ENCODE results near the gene PDIA2.
"Not testable (repeated sequence)": the region's sequence is repeated elsewhere in the genome, so short reads cannot be mapped to it uniquely, and the experiment has no call there.

The PDIA2 gene

DNA sequence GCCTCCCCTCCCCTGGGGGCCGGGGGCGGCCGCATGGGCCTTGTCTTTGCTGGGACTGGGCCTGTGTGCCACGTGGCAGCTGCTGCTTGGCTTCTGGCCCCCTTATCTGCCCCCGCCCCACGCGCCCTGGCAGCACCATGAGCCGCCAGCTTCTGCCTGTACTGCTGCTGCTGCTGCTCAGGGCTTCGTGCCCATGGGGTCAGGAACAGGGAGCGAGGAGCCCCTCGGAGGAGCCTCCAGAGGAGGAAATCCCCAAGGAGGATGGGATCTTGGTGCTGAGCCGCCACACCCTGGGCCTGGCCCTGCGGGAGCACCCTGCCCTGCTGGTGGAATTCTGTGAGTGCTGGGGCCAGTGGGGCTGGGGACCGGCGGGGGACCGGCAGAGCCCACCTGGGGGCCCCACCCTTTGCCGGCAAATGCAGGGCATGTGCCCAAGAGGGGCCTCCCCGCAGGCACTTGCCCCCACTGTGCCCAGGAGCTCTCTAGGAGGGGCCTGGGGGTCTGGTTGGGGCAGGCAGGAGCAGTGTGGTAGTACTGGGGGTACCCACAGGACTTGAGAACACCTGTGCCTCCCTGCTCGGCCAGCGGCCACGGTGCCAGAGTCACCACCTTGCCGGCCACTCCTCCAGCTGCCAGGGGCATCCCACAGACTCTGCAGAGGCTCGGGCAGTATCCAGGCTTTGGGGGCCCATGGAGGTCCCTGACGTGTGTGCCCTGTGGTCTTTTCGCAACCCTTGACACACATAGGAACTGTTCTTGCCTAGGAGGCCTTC lies at the start of gene PDIA2:
Gene PDIA2, plus strand, starts transcription at position 132 of the 773 bp plus-strand sequence. Its CDS starts 6 bp downstream, at position 138.
- no peak for DNase-seq (ENCODE audit: low read depth in 2 of 2)

DNA sequence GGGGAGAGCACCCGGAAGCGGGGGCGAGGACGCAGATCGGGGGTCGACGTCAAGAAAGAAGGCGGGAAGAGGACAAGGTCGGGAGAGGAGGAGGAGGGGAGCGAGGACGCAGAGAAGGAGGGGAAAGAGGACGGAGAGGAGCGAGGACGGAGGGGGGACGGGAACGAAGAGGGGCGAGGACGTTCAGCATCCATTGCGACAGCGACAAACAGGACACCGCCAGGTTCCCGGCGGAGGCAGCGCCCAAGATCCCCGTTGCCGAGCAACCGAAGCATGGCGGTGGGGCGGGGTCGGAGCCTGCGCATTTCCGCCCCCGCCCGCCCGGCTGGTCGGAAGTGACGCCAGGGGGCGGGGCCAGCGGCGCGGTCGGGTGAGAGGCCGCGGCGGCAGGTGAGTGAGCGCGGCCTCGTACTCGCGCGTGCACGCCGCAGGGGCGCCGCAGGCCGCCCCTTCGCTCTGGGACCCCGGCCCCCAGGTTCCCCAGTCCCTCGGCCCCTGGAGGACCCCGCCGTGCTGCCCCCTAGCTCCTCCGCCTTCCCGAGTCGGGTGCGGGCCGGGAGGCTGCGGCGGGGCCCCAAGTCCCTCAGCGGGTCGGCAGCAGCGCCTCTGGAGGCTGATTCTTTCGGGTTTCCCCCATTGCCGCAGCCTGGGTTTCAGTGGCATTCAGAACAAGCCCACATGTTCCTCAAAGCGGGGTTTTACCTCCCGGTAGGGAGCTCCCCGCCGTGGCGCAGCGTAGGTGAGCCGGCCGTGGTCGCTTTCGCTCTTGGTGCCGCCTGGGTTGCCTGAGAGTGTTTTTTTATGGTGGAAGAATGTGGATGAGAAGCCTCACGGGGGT lies 48.3 kb upstream of the PDIA2 start, which contains the start of gene FAM234A:
Gene FAM234A, plus strand, starts transcription at position 354 of the 838 bp plus-strand sequence. CDS start 19,593 bp downstream, outside the sequence.
- peak; percentile 91 to 92 for DNase-seq (ENCODE audit: low read depth in 2 of 2)

DNA sequence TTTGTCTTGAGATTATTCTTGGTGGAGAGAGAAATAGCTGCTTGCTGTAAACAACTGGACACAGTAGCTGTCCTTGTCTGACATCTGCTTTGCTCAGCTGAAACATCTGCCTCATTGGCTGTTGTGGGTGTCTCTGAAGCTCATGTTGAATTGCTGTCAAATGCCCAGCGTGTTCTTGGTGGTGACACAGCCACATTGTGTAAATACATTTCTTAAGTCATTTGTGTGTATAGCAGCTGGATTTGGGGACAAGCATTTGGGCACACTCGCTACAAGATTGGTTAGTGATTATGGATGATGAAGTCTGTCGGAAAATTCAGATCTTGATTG lies 43.1 kb upstream of the PDIA2 start:
- DNase-seq (ENCODE audit: low read depth in 2 of 2): no peak

- DNase-seq (ENCODE audit: low read depth in 2 of 2): no peak
Measured at GRCh38 chr16:240559-240958, 42.4 kb upstream of the PDIA2 start.

- no peak for DNase-seq (ENCODE audit: low read depth in 2 of 2)
Measured at GRCh38 chr16:242281-242680, 40.7 kb upstream of the PDIA2 start.

DNA sequence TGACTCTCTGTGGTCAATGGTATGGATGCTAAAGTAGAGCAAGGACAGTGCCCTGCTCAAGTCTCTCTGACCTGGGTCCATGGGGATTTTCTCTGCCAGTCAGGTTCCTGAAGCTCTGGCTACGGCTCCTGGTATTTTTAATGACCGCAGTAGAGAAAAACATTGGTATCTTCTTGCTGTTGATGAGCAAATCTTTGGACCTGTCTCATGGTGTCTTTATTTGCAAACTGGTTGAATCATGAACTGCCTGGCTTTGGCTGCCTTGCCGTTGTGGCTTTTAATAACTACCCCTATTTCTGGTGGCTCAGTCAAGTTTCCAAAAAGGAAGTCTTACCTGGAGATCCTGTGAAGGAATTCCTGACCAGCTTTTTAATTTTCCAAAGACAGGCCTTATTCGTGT lies 39.6 kb upstream of the PDIA2 start:
- DNase-seq (ENCODE audit: low read depth in 2 of 2): no peak

- DNase-seq (ENCODE audit: low read depth in 2 of 2): no peak
Measured at GRCh38 chr16:245105-245504, 37.9 kb upstream of the PDIA2 start.

DNA sequence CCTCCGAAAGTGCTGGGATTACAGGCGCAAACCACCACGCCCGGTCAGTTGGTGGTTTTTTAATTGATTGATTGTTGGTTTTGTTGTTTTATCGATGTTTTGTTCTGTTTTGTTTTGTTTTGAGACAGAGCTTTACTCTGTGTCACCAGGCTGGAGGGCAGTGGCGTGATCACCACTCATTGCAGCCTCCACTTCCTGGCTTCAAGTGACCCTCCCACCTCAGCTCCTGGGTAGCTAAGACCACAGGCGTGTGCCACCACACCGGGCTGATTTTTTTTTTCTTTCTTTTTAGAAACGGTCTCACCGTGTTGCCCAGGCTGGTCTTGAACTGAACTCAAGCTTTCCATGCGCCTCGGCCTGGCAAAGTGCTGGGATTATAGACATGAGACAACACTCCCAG lies 35.9 kb upstream of the PDIA2 start:
- no peak for DNase-seq (ENCODE audit: low read depth in 2 of 2)

- DNase-seq (ENCODE audit: low read depth in 2 of 2): no peak
Measured at GRCh38 chr16:249431-249830, 33.5 kb upstream of the PDIA2 start.

DNA sequence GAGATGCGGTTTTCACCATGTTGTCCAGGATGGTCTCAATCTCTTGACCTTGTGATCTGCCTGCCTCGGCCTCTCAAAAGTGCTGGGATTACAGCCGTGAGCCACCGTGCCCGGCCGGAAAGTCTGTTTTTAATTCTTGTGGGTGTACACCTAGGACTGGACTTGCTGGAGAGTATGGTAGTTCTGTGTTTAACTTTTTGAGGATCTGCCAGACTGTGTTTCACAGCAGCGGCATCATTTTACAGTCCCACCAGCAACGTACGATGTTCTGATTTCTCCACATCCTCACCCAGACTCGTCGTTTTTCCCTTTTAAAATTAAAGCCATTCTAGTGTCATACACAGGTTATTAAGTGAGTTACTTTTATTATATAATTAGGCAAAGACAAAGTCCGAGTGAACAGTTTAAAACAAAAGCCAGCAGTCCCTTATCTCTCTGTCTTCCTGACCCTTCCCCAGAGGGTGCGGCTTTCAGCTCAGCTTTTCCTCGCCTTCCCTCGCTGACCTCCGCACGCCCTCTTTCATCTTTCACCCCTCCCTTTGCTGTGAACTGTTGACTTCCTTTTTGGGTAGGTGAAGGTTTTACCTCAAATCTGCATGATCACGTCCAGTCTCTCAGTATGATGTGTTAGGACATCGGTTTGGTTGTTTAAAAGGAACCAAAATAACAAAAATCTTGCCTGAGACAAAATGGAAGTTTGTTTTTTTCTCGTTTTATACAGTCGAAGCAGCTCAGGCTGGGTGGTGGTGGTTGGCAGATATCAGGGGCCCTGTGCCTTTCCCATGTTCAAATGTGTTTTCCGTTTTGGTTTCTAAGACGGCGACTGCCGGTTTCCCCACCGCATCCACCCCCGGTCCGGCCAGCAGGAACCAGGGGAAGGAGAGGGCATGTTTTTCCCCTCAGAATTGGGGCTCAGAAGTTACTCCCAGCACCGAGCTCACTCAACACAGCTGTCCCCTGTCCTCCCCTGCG lies 30.3 kb upstream of the PDIA2 start:
- no peak for DNase-seq (ENCODE audit: low read depth in 2 of 2)

- no peak for DNase-seq (ENCODE audit: low read depth in 2 of 2)
Measured at GRCh38 chr16:253833-254232, 29.1 kb upstream of the PDIA2 start.

GRCh38 chr16:254461-254860 lies 28.5 kb upstream of the PDIA2 start:
- no peak for DNase-seq (ENCODE audit: low read depth in 2 of 2)

GRCh38 chr16:255183-255582 lies 27.8 kb upstream of the PDIA2 start:
- DNase-seq (ENCODE audit: low read depth in 2 of 2): no peak

DNA sequence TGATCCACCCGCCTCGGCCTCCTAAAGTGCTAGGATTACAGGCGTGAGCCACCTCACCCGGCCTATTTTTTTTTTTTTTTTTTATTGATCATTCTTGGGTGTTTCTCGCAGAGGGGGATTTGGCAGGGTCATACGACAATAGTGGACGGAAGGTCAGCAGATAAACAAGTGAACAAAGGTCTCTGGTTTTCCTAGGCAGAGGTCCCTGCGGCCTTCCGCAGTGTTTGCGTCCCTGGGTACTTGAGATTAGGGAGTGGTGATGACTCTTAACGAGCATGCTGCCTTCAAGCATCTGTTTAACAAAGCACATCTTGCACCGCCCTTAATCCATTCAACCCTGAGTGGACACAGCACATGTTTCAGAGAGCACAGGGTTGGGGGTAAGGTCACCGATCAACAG lies 24.9 kb upstream of the PDIA2 start:
- DNase-seq (ENCODE audit: low read depth in 2 of 2): not testable (repeated sequence)

DNA sequence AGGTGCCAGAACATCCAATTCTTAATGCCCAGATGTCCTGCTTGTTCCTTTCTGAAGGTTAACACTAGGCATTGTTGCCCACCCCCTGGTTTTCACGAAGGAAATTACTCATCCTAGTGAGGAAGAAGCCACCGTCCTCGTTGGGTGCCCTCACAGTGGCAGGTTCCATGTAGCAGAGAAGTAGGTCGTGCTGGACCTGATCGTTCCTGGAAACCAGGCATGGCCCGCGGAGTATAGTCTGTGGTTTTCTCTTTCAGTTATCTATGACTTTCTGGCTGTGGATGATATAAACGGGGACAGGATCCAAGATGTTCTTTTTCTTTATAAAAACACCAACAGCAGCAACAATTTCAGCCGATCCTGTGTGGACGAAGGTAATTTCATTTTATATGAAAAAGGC lies 23.7 kb upstream of the PDIA2 start:
- DNase-seq (ENCODE audit: low read depth in 2 of 2): no peak

GRCh38 chr16:259814-260253 lies 23.1 kb upstream of the PDIA2 start:
- DNase-seq (ENCODE audit: low read depth in 2 of 2): no peak

DNA sequence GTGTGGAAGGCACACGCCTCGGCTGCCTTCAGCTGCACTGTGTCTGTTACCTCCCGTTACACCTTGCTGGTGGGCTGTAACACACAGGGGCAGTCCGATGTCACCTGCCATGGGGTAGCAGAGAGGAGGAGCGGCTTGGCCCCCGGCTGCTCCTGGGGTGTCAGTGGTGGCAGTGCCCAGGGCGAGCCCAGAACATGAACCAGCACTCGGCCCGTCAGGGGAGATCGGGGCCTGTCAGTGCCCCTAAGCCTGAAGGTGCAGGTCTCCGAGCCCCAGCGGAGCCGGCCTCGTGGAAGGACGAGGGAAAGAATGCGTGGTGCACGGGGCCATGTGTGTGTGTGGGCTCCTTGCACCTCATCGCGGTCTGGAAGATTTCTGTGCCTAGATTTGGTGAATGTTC lies 22.6 kb upstream of the PDIA2 start:
- DNase-seq (ENCODE audit: low read depth in 2 of 2): no peak

DNA sequence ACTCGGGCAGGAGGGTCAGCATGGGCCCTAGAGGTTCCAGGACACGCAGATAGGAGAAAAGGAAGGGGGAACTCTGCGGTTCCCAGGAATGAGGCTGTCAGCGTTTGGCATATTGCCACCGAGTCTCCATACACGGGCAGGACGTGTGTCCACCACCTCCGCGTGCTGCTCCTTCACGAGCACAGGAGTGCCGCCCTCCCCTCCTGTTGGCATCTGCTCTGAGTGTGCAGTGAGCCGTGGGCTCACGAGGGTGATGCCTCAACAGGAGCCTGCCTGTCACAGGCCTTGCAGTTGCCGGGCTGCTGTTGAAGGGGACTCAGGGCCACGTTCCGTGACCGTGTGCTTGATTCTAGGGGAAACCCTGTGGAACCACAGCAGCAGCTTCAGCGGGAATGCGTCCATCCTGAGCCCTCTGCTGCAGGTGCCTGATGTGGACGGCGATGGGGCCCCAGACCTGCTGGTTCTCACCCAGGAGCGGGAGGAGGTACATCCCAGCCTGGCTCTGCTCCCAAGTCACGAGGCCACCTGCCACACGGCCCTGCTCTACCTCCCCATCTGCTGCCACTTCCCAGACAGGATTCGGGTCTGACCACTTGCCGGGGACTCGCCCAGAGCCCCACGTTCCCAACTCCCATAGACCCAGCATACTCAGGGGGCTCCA lies 21.8 kb upstream of the PDIA2 start:
- no peak for DNase-seq (ENCODE audit: low read depth in 2 of 2)

GRCh38 chr16:262121-262745 lies 20.7 kb upstream of the PDIA2 start:
- no peak for DNase-seq (ENCODE audit: low read depth in 2 of 2)

GRCh38 chr16:263182-263774 lies 19.7 kb upstream of the PDIA2 start:
- no peak for DNase-seq (ENCODE audit: low read depth in 2 of 2)
